Breast epithelium (tissue), 4 donors: Measurements from ENCODE around the gene NINJ1. TPM values are rescaled to one million over a fixed set of nuclear protein-coding genes. Genes with fewer than 3 reads are reported as not detected.

Source experiments
- DNase-seq, 2 donors: peaks; one replicate each; pipeline ENCODE4 v3.0.0-alpha.2; 2019; ENCODE audit warnings: low spot score in 2 of 2
- H3K27ac ChIP-seq, 2 donors: fragments of 200-600 bp; sonication (generic) in 1 of 2; one replicate each; pipeline ENCODE4 v1.5.1; 2016 to 2019; ENCODE audit warnings: mild to moderate bottlenecking in 1 of 2
- H3K27me3 ChIP-seq, 2 donors: fragments of 200-600 bp; sonication (generic) in 1 of 2; one replicate each; pipeline versions ENCODE4 v1.5.1 to v1.6.0; 2017 to 2019; ENCODE audit warnings: control low read depth in 1 of 2, mild to moderate bottlenecking in 1 of 2
- H3K36me3 ChIP-seq: fragments of 200-600 bp; one replicate; pipeline ENCODE4 v1.5.1; 2019
- H3K4me1 ChIP-seq, 2 donors: fragments of 200-600 bp; sonication (generic); one replicate each; pipeline ENCODE4 v1.5.1; 2016 to 2019; ENCODE audit warnings: control low read depth in 1 of 2
- H3K4me3 ChIP-seq, 3 donors: fragments of 200-600 bp; sonication (generic); 1 replicate in 2 of 3; 2 replicates in 1 of 3; pipeline ENCODE4 v1.5.1; 2016 to 2019; ENCODE audit warnings: mild to moderate bottlenecking in 3 of 3, moderate library complexity in 2 of 3
- H3K9me3 ChIP-seq, 2 donors: fragments of 200-600 bp; sonication (generic) in 1 of 2; one replicate each; pipeline ENCODE4 v1.5.1; 2016 to 2019; ENCODE audit warnings: control low read depth in 1 of 2
- POLR2A ChIP-seq: fragments of 450-650 bp; IDR thresholded peaks from one replicate; pipeline ENCODE4 v1.6.1; 2016; ENCODE audit warnings: antibody characterized with exemption, mild to moderate bottlenecking, moderate library complexity
- POLR2AphosphoS5 ChIP-seq, 3 donors: sonication (generic); formaldehyde crosslinking; IDR thresholded peaks; one replicate each; pipeline ENCODE4 v1.6.1; 2017; ENCODE audit warnings: antibody characterized with exemption in 3 of 3
- intact Hi-C: fragments of 100-400 bp; cut with DNase I; formaldehyde crosslinking; loops from one replicate; pipeline ENCODE4 v1.15.1; 2023; ENCODE audit warnings: low total_unique reads
- total RNA-seq, 3 donors: library from RNA; depleted of rRNA; stranded (reverse); fragments of >200 nt; gene quantifications; one replicate each; pipeline ENCODE4 v1.1.0, GENCODE V29; 2016
- TF ChIP-seq, protein P1 (sequence below), 3 donors: fragments of 450-650 bp; IDR thresholded peaks; one replicate each; pipeline ENCODE4 v1.5.1; 2016 to 2017; ENCODE audit warnings: antibody characterized with exemption in 3 of 3, mild to moderate bottlenecking in 3 of 3, moderate library complexity in 3 of 3

NINJ1 gene
- total RNA-seq, 3 donors from 2014 or later = 89.8 to 109 (median 109) TPM

DNA sequence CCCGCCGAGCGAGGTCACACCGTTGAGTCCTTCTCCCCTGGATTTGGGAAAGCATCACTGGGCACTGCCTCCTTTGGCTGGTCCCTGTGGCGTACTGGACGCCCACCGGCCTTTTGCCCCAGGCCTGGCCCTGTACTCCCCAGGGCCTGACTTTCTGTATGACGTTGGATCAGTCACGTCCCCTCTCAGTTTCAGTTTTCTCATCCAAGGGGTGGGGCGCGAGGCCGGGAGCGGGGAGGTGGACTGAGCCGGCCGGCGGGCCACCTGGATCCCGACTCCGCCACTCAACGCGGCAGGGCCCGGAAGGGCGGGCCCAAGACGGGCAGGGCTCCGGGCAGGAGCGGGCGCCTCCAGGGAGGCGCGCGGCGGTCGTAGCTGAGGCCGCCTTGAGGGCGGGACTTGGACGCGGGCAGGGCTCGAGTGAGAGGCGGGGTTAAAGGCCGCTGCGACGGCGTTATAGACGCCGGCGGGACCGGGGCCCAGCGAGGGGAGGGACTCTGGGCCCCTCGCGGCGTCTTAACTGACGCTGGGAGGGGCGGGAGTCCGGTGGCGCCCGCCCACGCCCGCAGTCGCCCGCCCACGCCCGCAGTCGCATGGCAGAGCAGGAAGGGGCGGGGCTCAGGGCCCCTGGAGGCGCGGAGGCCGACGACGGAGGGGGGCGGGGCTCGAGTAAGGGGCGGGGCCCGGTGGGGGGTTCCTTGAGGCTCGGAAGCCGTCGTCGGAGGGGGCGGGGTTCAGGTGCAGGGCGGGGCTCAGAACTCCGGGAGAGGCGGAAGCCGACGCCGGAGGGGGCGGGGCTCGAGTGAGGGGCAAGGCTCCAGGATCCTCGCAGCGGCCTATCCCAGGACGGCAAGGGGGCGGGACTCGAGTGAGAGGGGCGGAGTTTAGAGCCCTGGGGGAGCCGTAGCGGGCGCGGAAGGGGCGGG is 38.6 kb downstream of the NINJ1 start:
- Histone ChIP-seq H3K36me3 (no peaks in the 10 kb centered on the region), H3K4me3 (peak overlapping the region; percentile 75 to 97 (median 86)), H3K4me1 (peaks cover 0 to 33% of the 10 kb centered on the region in 2 donors), H3K27me3 (no peaks in the 10 kb centered on the region), H3K27ac (peak overlapping the region; percentile 94 to 96), H3K9me3 (peaks cover 5 to 13% of the 10 kb centered on the region in 2 donors)
- peak; percentile 99 to 100 for DNase-seq
- TF ChIP-seq POLR2A = peak; percentile 61
- peak; percentile 70 to 78 (median 73) for TF ChIP-seq POLR2AphosphoS5 (IDR thresholded peaks at IDR 0.05)
- TF ChIP-seq, protein P1, sequence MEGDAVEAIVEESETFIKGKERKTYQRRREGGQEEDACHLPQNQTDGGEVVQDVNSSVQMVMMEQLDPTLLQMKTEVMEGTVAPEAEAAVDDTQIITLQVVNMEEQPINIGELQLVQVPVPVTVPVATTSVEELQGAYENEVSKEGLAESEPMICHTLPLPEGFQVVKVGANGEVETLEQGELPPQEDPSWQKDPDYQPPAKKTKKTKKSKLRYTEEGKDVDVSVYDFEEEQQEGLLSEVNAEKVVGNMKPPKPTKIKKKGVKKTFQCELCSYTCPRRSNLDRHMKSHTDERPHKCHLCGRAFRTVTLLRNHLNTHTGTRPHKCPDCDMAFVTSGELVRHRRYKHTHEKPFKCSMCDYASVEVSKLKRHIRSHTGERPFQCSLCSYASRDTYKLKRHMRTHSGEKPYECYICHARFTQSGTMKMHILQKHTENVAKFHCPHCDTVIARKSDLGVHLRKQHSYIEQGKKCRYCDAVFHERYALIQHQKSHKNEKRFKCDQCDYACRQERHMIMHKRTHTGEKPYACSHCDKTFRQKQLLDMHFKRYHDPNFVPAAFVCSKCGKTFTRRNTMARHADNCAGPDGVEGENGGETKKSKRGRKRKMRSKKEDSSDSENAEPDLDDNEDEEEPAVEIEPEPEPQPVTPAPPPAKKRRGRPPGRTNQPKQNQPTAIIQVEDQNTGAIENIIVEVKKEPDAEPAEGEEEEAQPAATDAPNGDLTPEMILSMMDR (IDR thresholded peaks at IDR 0.05) = no peak
- intact Hi-C loops = loop anchor here (5.0 kb wide), 1 partner anchor 37 kb away; the partner anchor contains the start of gene NINJ1

DNA sequence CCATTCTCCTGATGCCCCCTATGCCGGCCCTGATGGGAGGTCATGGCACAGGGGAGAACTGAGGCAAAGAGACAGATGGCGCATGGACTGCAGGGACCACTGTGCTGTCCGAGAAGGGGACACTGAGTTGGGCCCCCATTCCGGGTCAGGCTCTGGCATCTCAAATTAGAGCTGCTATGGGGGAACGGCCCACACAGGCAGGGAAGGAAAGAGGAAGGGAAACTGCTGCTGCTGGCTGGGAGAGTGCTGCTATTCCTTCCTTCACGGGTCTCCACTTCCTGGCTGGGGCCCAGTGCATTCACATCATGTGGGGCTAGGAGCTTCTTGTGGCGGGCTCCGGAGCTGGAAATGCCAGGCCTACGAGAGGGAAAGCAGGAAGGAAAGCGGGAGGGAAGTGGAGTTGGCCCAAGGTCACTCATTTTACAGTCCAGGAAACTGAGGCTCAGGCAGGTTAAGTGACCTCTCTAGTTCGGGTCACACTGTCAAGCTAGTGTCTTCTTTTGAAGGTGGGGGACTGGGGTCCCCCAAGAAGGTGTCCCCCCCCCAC is 39.3 kb downstream of the NINJ1 start:
- Histone ChIP-seq H3K4me1 (peaks cover 0 to 33% of the 10 kb centered on the region in 2 donors), H3K4me3 (peak overlapping the region; percentile 50 to 97 (median 86)), H3K27me3 (no peaks in the 10 kb centered on the region), H3K9me3 (peaks cover 5 to 13% of the 10 kb centered on the region in 2 donors), H3K36me3 (no peaks in the 10 kb centered on the region), H3K27ac (peak overlapping the region; percentile 94 to 96)
- TF ChIP-seq POLR2A (no peak), POLR2AphosphoS5 (IDR thresholded peaks at IDR 0.05) (no peak)
- TF ChIP-seq, protein P1 (IDR thresholded peaks at IDR 0.05) = no peak
- DNase-seq = peak; percentile 51 to 59
- intact Hi-C loops = loop anchor here (5.0 kb wide), 1 partner anchor 38 kb away; the partner anchor contains the start of gene NINJ1

DNA sequence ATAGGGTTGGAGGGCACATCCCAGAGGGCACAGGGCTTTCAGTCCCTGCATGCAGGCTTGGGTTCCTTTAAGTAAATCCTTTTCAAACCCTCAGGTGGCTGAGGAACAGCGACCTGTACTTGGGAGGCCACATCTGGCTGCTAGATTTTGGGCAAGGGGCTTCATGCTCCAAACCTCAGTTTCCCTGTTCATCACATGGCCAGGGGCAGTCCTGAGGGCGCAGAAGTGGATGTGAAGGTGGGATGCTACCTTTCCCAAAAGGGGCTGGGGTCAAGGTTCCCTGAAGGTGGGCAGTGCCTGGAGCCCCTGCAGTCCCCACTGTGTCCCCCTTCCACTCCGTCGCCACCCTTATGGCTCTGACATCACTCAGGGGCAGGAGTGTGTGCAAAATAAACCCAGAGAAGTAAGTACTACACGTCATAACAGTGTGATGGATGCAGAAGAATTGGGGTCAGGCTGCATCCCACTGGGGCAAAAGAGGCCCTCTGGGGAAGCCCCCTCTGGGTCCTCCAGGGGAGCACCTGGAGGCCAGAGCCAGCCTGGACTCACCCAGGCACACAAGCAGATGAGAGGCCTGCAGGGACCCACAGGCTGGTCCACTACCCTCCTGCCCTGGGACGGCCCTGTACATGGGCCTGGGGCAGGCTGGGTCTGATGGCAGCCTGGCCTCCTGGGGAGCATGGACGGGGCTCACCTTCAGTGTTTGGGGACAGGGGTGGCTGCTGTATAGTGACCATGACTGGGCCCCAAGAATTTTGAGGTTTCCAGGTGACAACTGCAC is 40.0 kb downstream of the NINJ1 start:
- DNase-seq = peak in 1 of 2 donors; percentile 48
- no peak overlapping the region for H3K4me3 ChIP-seq
- peaks cover 5 to 13% of the 10 kb centered on the region in 2 donors for H3K9me3 ChIP-seq
- intact Hi-C loops = no loop called here
- H3K27ac ChIP-seq = peak overlapping the region; percentile 94 to 96
- no peak for TF ChIP-seq POLR2A
- TF ChIP-seq, protein P1 (IDR thresholded peaks at IDR 0.05) = no peak
- no peak for TF ChIP-seq POLR2AphosphoS5 (IDR thresholded peaks at IDR 0.05)
- peaks cover 0 to 30% of the 10 kb centered on the region in 2 donors for H3K4me1 ChIP-seq
- H3K27me3 ChIP-seq = no peaks in the 10 kb centered on the region
- H3K36me3 ChIP-seq = no peaks in the 10 kb centered on the region

DNA sequence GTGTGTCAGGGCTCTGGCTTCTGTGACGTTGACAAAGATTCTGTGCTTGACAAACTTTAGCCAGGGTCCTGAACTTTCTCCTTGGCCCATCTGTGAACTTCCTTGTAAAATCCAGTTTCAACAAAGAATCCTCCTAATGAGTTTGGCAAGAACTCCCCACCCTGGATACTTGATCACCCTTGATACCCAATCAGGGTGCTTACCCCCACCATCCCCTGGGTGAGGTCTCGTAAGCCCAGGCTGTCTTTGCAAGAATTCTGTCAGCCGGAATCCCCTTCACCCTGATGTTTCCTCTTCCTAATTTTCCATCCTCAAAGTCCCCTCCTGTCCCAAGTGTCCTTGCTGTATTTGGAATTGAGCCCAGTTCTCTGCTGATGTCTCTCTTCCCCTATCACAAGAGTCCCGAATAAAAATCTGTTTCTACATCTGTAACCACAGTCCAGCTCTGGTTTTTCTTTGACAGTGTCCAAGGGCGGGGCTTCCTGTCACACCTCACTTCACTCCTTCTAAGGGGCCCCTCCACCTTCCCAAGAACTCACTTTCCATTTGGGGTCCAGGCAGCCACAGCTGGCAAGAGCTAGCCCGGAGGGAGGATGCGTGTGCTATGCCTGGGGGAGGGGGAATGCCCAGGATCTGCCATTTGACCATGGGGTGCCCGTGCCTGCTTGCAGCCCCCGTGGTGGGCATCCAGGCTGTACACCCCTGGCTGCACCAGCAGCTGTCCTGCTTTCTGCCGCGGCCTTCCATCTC is 40.7 kb downstream of the NINJ1 start:
- Histone ChIP-seq H3K4me1 (peaks cover 0 to 22% of the 10 kb centered on the region in 2 donors), H3K36me3 (no peaks in the 10 kb centered on the region), H3K27ac (peak overlapping the region; percentile 94 to 96), H3K9me3 (peaks cover 5 to 13% of the 10 kb centered on the region in 2 donors), H3K27me3 (no peaks in the 10 kb centered on the region), H3K4me3 (no peak overlapping the region)
- TF ChIP-seq POLR2A (no peak), POLR2AphosphoS5 (IDR thresholded peaks at IDR 0.05) (no peak)
- TF ChIP-seq, protein P1 (IDR thresholded peaks at IDR 0.05) = no peak
- intact Hi-C loops = no loop called here
- peak in 1 of 2 donors; percentile 43 for DNase-seq
